HFFc6 (cell line): ENCODE measurements around the gene GPC6. TPM values are rescaled to one million over a fixed set of nuclear protein-coding genes. Genes with fewer than 3 reads are reported as not detected.

Experiments used
- DNase-seq: peaks from one replicate; pipeline ENCODE4 v3.0.0-alpha.2; 2018
- H3K27ac Mint-ChIP-seq: 2 replicates; pipeline ENCODE4 v1.8.0; 2020; ENCODE audit warnings: mild to moderate bottlenecking, mixed read lengths
- H3K27me3 Mint-ChIP-seq: 2 replicates; pipeline ENCODE4 v1.8.0; 2021; ENCODE audit warnings: mild to moderate bottlenecking, moderate library complexity, mixed read lengths; ENCODE audit not compliant: insufficient read depth
- H3K36me3 Mint-ChIP-seq: 2 replicates; pipeline ENCODE4 v1.8.0; 2021; ENCODE audit warnings: low read depth, mixed read lengths
- H3K4me1 Mint-ChIP-seq: 2 replicates; pipeline ENCODE4 v1.8.0; 2020; ENCODE audit warnings: low read depth, mixed read lengths
- H3K4me3 Mint-ChIP-seq: 2 replicates; pipeline ENCODE4 v1.8.0; 2020; ENCODE audit warnings: mild to moderate bottlenecking, moderate library complexity, mixed read lengths
- H3K9me3 Mint-ChIP-seq: 2 replicates; pipeline ENCODE4 v1.8.0; 2020; ENCODE audit warnings: mild to moderate bottlenecking, mixed read lengths
- total RNA-seq, 6 experiments: library from RNA; stranded (reverse); fragmentation: NEBNext Ultra II Directional; extraction: Animal tissue kit (Norgen Biotek cat#: 25700); gene quantifications; 2 replicates in 1 of 6; 3 replicates in 5 of 6; pipeline ENCODE4 v1.2.3, GENCODE V29; 2021
- TF ChIP-seq, protein P1 (sequence below): fragments of 200-600 bp; sonication (generic); IDR thresholded peaks from 2 replicates; pipeline ENCODE4 v1.5.0; 2021; ENCODE audit warnings: antibody characterized with exemption, mild to moderate bottlenecking

The GPC6 gene
- total RNA-seq, 6 experiments from 2014 or later: 3.0 to 5.3 (median 4.4) TPM

DNA sequence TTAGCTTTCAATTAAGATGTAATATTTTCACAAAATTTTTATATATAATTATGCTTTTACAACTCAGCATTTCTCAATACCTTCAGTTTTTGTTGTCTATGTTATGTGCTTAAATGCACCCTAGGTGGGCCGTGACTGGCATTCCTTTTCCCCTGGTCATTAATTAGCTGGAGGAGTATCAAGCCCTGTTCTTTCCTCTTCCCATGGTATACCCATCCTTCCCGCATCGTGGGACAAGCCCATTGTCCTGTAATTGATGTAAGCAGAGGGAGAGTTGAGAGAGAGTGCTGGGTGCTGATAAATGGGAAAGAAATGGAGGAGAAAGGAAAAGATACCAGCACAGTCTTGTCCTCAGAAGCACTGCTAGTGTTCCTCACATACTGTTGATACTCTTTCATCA lies 591.7 kb downstream of the GPC6 start:
- DNase-seq: no peak
- Mint-ChIP-seq H3K9me3 (no peaks in the 10 kb centered on the region), H3K27me3 (no peaks in the 10 kb centered on the region), H3K36me3 (no peaks in the 10 kb centered on the region), H3K27ac (no peak overlapping the region), H3K4me1 (no peaks in the 10 kb centered on the region), H3K4me3 (no peak overlapping the region)
- TF ChIP-seq, protein P1, sequence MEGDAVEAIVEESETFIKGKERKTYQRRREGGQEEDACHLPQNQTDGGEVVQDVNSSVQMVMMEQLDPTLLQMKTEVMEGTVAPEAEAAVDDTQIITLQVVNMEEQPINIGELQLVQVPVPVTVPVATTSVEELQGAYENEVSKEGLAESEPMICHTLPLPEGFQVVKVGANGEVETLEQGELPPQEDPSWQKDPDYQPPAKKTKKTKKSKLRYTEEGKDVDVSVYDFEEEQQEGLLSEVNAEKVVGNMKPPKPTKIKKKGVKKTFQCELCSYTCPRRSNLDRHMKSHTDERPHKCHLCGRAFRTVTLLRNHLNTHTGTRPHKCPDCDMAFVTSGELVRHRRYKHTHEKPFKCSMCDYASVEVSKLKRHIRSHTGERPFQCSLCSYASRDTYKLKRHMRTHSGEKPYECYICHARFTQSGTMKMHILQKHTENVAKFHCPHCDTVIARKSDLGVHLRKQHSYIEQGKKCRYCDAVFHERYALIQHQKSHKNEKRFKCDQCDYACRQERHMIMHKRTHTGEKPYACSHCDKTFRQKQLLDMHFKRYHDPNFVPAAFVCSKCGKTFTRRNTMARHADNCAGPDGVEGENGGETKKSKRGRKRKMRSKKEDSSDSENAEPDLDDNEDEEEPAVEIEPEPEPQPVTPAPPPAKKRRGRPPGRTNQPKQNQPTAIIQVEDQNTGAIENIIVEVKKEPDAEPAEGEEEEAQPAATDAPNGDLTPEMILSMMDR: no peak

DNA sequence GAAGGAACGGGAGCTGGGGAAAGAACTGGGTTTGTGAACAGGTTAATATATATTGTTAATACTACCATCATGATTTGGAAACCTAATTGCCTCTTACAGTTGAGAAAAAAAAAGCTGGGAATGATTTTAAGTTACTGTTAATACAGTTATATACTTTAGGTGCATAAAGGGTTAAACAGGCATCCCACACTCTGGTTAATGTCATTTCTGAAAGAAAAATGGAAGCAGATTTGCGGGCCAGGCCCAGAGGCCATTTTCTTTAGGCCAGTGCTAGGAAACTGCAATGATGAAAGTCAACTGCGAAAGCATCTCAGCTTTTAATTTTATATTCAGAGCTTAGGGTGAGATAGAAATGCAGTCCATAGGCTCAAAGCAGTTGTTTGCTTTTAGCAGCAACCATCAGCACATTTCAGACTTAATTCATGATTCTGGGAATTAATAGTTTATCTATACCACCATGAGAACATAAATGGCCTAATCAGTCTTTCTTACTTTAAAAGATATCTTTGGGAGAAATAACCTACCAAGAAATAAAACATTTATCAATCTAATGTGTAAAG lies 592.8 kb downstream of the GPC6 start:
- H3K27ac Mint-ChIP-seq: no peak overlapping the region
- no peaks in the 10 kb centered on the region for H3K27me3 Mint-ChIP-seq
- H3K4me1 Mint-ChIP-seq: no peaks in the 10 kb centered on the region
- no peak for DNase-seq
- TF ChIP-seq, protein P1: no peak
- no peak overlapping the region for H3K4me3 Mint-ChIP-seq
- H3K36me3 Mint-ChIP-seq: no peaks in the 10 kb centered on the region
- H3K9me3 Mint-ChIP-seq: no peaks in the 10 kb centered on the region

DNA sequence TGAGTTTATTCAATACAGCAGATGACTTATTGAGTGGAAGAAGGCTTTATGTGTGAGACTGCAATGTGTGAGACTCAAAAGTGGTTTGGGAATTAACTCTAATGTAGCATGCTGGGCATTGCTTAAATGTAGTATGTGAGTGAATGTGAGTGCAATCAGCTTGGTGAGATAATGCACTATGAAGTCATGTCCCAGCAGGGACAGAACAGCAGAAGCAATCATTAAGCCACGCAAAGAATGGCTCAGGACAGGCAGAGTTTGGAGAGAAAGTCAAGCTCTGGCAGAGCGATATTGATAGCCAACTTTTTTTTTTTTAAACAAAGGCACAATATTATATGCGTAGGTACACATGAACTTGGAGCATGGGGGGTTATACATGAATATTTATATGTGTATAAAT lies 597.7 kb downstream of the GPC6 start:
- H3K9me3 Mint-ChIP-seq: no peaks in the 10 kb centered on the region

DNA sequence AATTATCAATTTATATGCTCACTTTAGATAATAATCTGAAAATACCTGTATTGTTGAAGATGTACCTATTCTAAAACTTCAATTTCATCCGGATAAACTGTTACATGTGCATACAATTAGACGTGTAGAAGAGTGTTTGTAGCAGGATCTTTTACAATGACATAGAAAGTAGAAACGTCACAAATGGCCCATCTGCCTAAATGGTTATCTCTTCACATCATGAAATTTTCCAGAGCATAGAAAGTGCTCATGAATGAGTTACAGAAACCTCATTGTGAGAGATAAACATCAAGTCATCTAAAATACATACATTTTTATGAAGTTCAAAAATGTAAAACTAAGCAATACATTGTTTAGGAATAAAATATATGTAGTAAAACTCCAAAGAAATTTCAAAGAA lies 607.4 kb downstream of the GPC6 start:
- Mint-ChIP-seq H3K4me1 (no peaks in the 10 kb centered on the region), H3K9me3 (no peaks in the 10 kb centered on the region), H3K27ac (no peak overlapping the region), H3K4me3 (no peak overlapping the region), H3K36me3 (no peaks in the 10 kb centered on the region), H3K27me3 (no peaks in the 10 kb centered on the region; the same call in 1 of the 2 replicates)
- no peak for DNase-seq
- TF ChIP-seq, protein P1: no peak

More for the DNA sequence above, 597.7 kb downstream of the GPC6 start:
- Mint-ChIP-seq H3K4me3 (no peak overlapping the region), H3K4me1 (no peaks in the 10 kb centered on the region), H3K27me3 (no peaks in the 10 kb centered on the region), H3K36me3 (no peaks in the 10 kb centered on the region), H3K27ac (no peak overlapping the region)
- DNase-seq: no peak
- TF ChIP-seq, protein P1: no peak

DNA sequence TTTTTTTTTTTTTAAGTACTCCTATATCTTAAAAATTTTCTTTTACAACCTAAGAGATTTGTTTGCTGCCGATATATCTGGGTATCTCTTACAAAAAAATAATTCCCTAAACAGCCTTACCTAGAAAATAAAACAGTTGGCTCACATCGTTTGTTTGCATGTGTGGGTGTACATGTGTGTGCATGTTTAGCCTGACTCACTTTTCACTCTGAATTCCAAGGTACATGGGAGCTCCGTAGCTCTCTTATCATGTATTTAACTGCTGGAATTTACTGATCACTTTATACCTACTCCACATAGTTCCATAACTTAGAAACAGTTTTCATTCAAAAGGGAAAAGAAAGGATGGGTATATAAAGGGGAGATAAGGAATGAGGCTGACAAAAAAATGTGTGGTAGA lies 616.5 kb downstream of the GPC6 start:
- Mint-ChIP-seq H3K36me3 (0 out of 2 replicates have a peak, but pooled peaks cover under 1% of the 10 kb centered on the region), H3K4me3 (no peak overlapping the region), H3K4me1 (peaks cover 14% of the 10 kb centered on the region), H3K9me3 (no peaks in the 10 kb centered on the region), H3K27me3 (no peaks in the 10 kb centered on the region), H3K27ac (no peak overlapping the region)
- TF ChIP-seq, protein P1: no peak
- no peak for DNase-seq
